ENCODE measurements around the gene NFAT5.
"Not testable (repeated sequence)": the region's sequence is repeated elsewhere in the genome, so short reads cannot be mapped to it uniquely, and the experiment has no call there.

Gene NFAT5

GRCh38 chr16:69565671-69566239, at the start of gene NFAT5:
Gene NFAT5, plus strand, starts transcription at chr16:69565966. Its CDS starts 336 bp downstream, at chr16:69566302.
- DNase-seq, result peak; percentile 89 to 92

GRCh38 chr16:69517914-69518313, 47.9 kb upstream of the NFAT5 start:
- not testable (repeated sequence) for DNase-seq

- no peak for DNase-seq
These were observed 45.4 kb upstream of the NFAT5 start for GRCh38 chr16:69520413-69520799.

- no peak for DNase-seq
These were observed 44.8 kb upstream of the NFAT5 start for GRCh38 chr16:69520800-69521602.

- DNase-seq, result no peak
These were observed 43.7 kb upstream of the NFAT5 start for GRCh38 chr16:69522041-69522578.

- DNase-seq, result no peak
These were observed 42.9 kb upstream of the NFAT5 start for GRCh38 chr16:69522732-69523404.

- DNase-seq, result no peak
These were observed 42.0 kb upstream of the NFAT5 start for GRCh38 chr16:69523566-69524305.

GRCh38 chr16:69526831-69527655, 38.7 kb upstream of the NFAT5 start:
- no peak for DNase-seq

- no peak for DNase-seq
These were observed 33.8 kb upstream of the NFAT5 start for GRCh38 chr16:69531988-69532387.

- no peak for DNase-seq
These were observed 32.9 kb upstream of the NFAT5 start for GRCh38 chr16:69532641-69533455.

GRCh38 chr16:69534720-69535119, 31.0 kb upstream of the NFAT5 start:
- DNase-seq, result no peak

- no peak for DNase-seq
These were observed 30.4 kb upstream of the NFAT5 start for GRCh38 chr16:69535123-69536050.

- no peak for DNase-seq
These were observed 28.1 kb upstream of the NFAT5 start for GRCh38 chr16:69537706-69538080.

GRCh38 chr16:69538808-69539207, 27.0 kb upstream of the NFAT5 start:
- DNase-seq, result no peak

- DNase-seq, result no peak
These were observed 22.8 kb upstream of the NFAT5 start for GRCh38 chr16:69542974-69543373.

- DNase-seq, result no peak
These were observed 21.7 kb upstream of the NFAT5 start for GRCh38 chr16:69544088-69544487.

- not testable (repeated sequence) for DNase-seq
These were observed 19.1 kb upstream of the NFAT5 start for GRCh38 chr16:69546663-69547062.

- DNase-seq, result no peak
These were observed 12.4 kb upstream of the NFAT5 start for GRCh38 chr16:69553332-69553731.

- no peak for DNase-seq
These were observed 11.3 kb upstream of the NFAT5 start for GRCh38 chr16:69554495-69554894.

GRCh38 chr16:69555437-69555836, 10.3 kb upstream of the NFAT5 start:
- no peak for DNase-seq

Measured in SHP77 (cell line).